Fibroblast of villous mesenchyme (primary cell): ENCODE results near the gene NFATC4. TPM values are rescaled to one million over a fixed set of nuclear protein-coding genes. Genes with fewer than 3 reads are reported as not detected.

Source experiments
- DNase-seq: peaks from one replicate; pipeline ENCODE4 v3.0.0-alpha.2; 2010; ENCODE audit warnings: low read depth
- H3K4me3 ChIP-seq: 2 replicates; pipeline ENCODE4 v1.5.1; 2011; ENCODE audit warnings: low read depth, mild to moderate bottlenecking, low read length
- CTCF ChIP-seq: IDR thresholded peaks from 2 replicates; pipeline ENCODE4 v1.5.1; 2012; ENCODE audit warnings: low read depth, mild to moderate bottlenecking, low read length; ENCODE audit not compliant: insufficient read depth
- total RNA-seq: library from RNA; depleted of rRNA; stranded (reverse); fragments of >200 nt; gene quantifications from 2 replicates; pipeline ENCODE4 v1.2.3, GENCODE V29; 2012

NFATC4 gene
- total RNA-seq, 1 donor, result 68.2 TPM

DNA sequence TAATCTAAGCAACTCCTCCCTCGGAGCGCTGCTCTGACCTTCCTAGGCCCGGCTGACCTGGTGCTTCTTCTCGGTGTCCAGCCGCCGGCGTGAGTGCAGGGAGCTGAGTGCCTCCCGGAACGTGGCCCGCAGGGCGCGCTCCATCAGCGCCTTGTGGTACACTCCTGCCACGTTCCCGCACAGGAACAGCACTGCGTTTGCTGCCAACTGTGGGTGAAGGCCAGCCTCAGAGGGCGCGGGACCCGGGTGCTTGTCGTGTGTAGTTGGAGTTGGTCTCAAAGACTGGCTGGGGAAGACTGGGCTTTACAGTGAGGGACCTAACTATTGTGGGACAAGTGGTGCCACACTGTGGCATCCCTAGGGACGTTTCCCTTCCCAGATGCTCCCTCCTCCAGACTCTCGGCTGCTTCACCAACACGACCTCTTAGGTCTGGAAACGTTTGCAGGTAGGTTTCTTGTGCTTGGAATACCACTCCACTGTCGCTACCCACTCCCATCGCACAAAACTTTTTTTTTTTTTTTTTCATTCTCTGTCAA lies 36.2 kb upstream of the NFATC4 start:
- no peak overlapping the region for H3K4me3 ChIP-seq
- DNase-seq, result no peak
- TF ChIP-seq CTCF, result no peak

DNA sequence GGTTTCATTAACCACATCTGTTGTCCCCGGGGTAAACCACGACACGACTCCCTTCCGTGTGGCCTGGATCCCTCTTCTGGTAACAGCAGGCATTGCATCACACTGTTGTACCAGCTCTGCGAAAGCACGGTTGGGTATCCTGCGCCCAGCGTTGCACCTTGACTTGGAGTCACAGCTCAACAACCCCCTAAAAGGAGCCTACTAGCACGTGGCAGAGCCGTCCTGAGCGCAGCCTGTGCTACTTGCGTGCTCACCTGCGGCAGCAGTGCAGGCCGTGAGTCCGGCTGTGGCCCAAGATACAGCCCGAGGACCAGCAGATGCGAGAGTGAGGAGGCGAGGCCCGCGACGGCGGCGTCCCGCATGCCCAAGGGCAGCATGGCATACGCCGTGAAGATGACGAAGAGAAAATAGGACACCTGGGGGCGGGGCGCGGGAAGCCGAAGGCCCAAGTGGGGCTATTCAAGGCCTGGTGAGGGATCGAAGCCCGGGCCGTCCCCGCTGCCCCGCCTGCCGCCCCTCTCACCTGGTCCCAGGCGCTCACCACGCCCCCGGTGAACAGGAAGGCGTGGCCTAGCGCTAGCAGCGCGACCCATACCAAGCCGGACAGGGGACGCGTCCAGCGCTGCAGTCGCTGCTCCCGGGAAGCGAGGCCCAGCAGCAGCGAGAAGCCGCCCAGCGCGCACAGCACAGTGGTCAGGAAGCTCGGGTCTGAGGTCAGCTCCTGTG lies 35.6 kb upstream of the NFATC4 start:
- peak; percentile 56 for DNase-seq
- TF ChIP-seq CTCF, result peak; percentile 78
- H3K4me3 ChIP-seq, result no peak overlapping the region

GRCh38 chr14:24334431-24335291 lies 33.3 kb upstream of the NFATC4 start, which contains the start of gene ADCY4:
TSS of gene ADCY4 (minus strand) at chr14:24335071. CDS start at chr14:24334652, 419 bp downstream.
- no peak for TF ChIP-seq CTCF
- DNase-seq, result no peak
- peak within 1 kb of the TSS; percentile 38 for H3K4me3 ChIP-seq

- no peak for DNase-seq
- no peak overlapping the region for H3K4me3 ChIP-seq
- no peak for TF ChIP-seq CTCF
Measured at GRCh38 chr14:24335461-24336171, 32.4 kb upstream of the NFATC4 start.

DNA sequence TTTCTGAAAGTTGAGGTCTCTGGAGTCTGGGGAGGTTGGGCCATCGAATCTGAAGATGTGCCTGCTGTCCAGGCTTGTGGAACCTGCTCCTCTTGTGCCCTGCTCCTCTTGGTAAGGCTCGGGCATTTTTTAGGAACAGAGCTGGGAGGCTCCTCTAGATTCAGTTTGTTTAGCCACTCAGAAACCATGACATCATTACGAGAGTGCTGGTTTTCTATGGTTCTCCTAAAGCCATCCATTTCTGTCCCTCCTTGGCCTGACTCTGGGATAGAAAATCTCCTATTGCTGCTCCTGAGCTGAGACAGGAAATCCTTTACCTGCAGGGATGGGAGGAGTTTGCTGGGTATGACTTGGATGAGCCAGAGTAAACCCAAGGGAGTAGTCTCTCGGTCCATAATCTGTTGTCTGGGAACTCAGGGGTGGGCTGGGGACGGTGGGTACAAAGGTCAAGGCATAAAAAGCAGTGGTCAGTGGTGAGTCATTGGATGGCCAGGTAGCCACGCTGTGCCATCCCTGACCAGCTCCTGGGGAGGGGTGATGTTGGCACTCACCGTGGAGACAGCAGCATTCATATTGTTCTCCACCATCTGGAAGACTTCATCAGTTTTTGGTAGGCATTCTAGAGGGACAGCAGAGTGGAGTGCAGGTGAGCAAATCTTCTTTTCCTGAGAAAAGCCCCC lies 30.7 kb upstream of the NFATC4 start:
- TF ChIP-seq CTCF, result no peak
- H3K4me3 ChIP-seq, result no peak overlapping the region
- DNase-seq, result no peak

GRCh38 chr14:24337824-24338175 lies 30.2 kb upstream of the NFATC4 start:
- H3K4me3 ChIP-seq, result no peak overlapping the region
- DNase-seq, result no peak
- no peak for TF ChIP-seq CTCF
